ENCODE results near the gene BCL3. TPM values are rescaled to one million over a fixed set of nuclear protein-coding genes. Genes with fewer than 3 reads are reported as not detected.

Gene BCL3
- total RNA-seq, 1 experiment from 2014 or later = 37.9 TPM

- peaks cover 84 to 96% of the 10 kb centered on the region in 2 experiments for H3K4me1 ChIP-seq (ENCODE audit: control insufficient read depth in 1 of 2, insufficient read depth in 2 of 2, low read length in 2 of 2)
- intact Hi-C loops (cut with micrococcal nuclease) = loop anchor here (5.0 kb wide), 1 partner anchor 35 kb away; the partner anchor contains the start of gene CBLC
- CTCF ChIA-PET = interaction anchor here (0.8 to 3.5 kb wide), 4 partner anchors 19 to 160 kb away, joined by 3 to 25 read pairs (median 6); no protein-coding TSS in a partner anchor
These were observed 6.0 kb upstream of the BCL3 start for GRCh38 chr19:44742330-44743061.

More at GRCh38 chr19:44742330-44743061, 6.0 kb upstream of the BCL3 start:
- Histone ChIP-seq H3K27me3 (ENCODE audit: insufficient read depth, low read length) (no peaks in the 10 kb centered on the region), H2AFZ (ENCODE audit: low read depth, low read length, poor library complexity, severe bottlenecking) (no peak overlapping the region), H3K9ac (ENCODE audit: low read length) (peak overlapping the region; percentile 77), H4K20me1 (ENCODE audit: insufficient read depth) (no peaks in the 10 kb centered on the region), H3K9me3 (ENCODE audit: control insufficient read depth in 1 of 2, insufficient read depth in 1 of 2, low read depth in 1 of 2, low read length in 2 of 2) (no peaks in the 10 kb centered on the region), H3K36me3 (ENCODE audit: control insufficient read depth in 1 of 2, insufficient read depth in 2 of 2, low read length in 2 of 2) (no peaks in the 10 kb centered on the region), H3K9me2 (ENCODE audit: insufficient read depth) (no peaks in the 10 kb centered on the region), H3K27ac (ENCODE audit: low read depth, low read length) (peak overlapping the region; percentile 95), H3K4me2 (ENCODE audit: low read length) (peak overlapping the region; percentile 76), H3K79me2 (ENCODE audit: insufficient read depth, low read length) (no peaks in the 10 kb centered on the region), H3K4me3 (replicated peaks in 1 of 2; ENCODE audit: low read depth in 1 of 2, low read length in 2 of 2) (peak overlapping the region; percentile 26 to 44)
- ChIA-PET RAD21 (ENCODE audit: low non-redundant PET in 1 of 2, low total read pairs in 2 of 2, uncharacterized antibody in 2 of 2, unreplicated experiment in 2 of 2) (interaction anchor here (0.6 to 1.5 kb wide), 7 partner anchors 11 to 125 kb away, joined by 3 to 10 read pairs (median 4); no protein-coding TSS in a partner anchor), POLR2A (interaction anchor here (0.7 to 5.8 kb wide), 10 partner anchors 9 to 53 kb away, joined by 3 to 36 read pairs (median 4); no protein-coding TSS in a partner anchor)
- TF ChIP-seq ZFX (IDR thresholded peaks at IDR 0.05) (no peak), ZBTB33 (IDR thresholded peaks at IDR 0.05; ENCODE audit: extremely low read depth, insufficient replicate concordance, low read length) (no peak), FOSL1 (IDR thresholded peaks at IDR 0.05; ENCODE audit: low read depth) (peak; percentile 26; the same call in 1 of the 2 replicates), YY1 (IDR thresholded peaks at IDR 0.05; ENCODE audit: extremely low read depth, insufficient replicate concordance, low read depth, low read length) (no peak)
- DNase-seq (ENCODE audit: low read depth, low spot score) (peak; percentile 32), ATAC-seq (peak; percentile 37)
- TSS peak; percentile 90 for BruUV-seq (replicated peaks)
